ENCODE measurements around the gene RFX8.

The RFX8 gene

GRCh38 chr2:101500180-101500579, 25.3 kb upstream of the RFX8 start:
- H3F3A ChIP-seq (ENCODE audit: insufficient read depth): no peaks in the 10 kb centered on the region
- H3K79me2 ChIP-seq (ENCODE audit: insufficient read depth, low read length): no peaks in the 10 kb centered on the region
- no peaks in the 10 kb centered on the region for H3K36me3 ChIP-seq (ENCODE audit: low read length)
- TF ChIP-seq EZH2phosphoT487 (conservative IDR thresholded peaks at IDR 0.05; ENCODE audit: low read length): no peak
- TF ChIP-seq, protein P1, sequence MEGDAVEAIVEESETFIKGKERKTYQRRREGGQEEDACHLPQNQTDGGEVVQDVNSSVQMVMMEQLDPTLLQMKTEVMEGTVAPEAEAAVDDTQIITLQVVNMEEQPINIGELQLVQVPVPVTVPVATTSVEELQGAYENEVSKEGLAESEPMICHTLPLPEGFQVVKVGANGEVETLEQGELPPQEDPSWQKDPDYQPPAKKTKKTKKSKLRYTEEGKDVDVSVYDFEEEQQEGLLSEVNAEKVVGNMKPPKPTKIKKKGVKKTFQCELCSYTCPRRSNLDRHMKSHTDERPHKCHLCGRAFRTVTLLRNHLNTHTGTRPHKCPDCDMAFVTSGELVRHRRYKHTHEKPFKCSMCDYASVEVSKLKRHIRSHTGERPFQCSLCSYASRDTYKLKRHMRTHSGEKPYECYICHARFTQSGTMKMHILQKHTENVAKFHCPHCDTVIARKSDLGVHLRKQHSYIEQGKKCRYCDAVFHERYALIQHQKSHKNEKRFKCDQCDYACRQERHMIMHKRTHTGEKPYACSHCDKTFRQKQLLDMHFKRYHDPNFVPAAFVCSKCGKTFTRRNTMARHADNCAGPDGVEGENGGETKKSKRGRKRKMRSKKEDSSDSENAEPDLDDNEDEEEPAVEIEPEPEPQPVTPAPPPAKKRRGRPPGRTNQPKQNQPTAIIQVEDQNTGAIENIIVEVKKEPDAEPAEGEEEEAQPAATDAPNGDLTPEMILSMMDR (IDR thresholded peaks at IDR 0.05; ENCODE audit: insufficient read depth, low read length, poor library complexity, severe bottlenecking): no peak
- no peak overlapping the region for H3K27ac ChIP-seq (ENCODE audit: low read depth, low read length)
- no peaks in the 10 kb centered on the region for H3K9me2 ChIP-seq (replicated peaks; ENCODE audit: insufficient read depth, low read length)
- no peak overlapping the region for H2AFZ ChIP-seq (ENCODE audit: low read depth, low read length, severe bottlenecking)
- no peaks in the 10 kb centered on the region for H4K20me1 ChIP-seq (ENCODE audit: low read depth, low read length)
- H3K4me3 ChIP-seq (ENCODE audit: insufficient read depth, low read length, poor library complexity, severe bottlenecking): no peak overlapping the region
- H3K4me2 ChIP-seq (ENCODE audit: low read depth, low read length, poor library complexity, severe bottlenecking): no peak overlapping the region
- no peaks in the 10 kb centered on the region for H3K27me3 ChIP-seq (ENCODE audit: low read length)
- no peaks in the 10 kb centered on the region for H3K9me3 ChIP-seq (ENCODE audit: insufficient read depth, low read length)
- H3K9ac ChIP-seq (ENCODE audit: low read length): no peak overlapping the region

- Histone ChIP-seq H4K20me1 (ENCODE audit: low read depth, low read length) (no peaks in the 10 kb centered on the region), H3K27ac (ENCODE audit: low read depth, low read length) (no peak overlapping the region), H3K9ac (ENCODE audit: low read length) (no peak overlapping the region), H3K4me3 (ENCODE audit: insufficient read depth, low read length, poor library complexity, severe bottlenecking) (no peak overlapping the region), H3K27me3 (ENCODE audit: low read length) (no peaks in the 10 kb centered on the region), H3K9me3 (ENCODE audit: insufficient read depth, low read length) (no peaks in the 10 kb centered on the region), H3K36me3 (ENCODE audit: low read length) (no peaks in the 10 kb centered on the region), H3K9me2 (replicated peaks; ENCODE audit: insufficient read depth, low read length) (no peaks in the 10 kb centered on the region), H3F3A (ENCODE audit: insufficient read depth) (no peaks in the 10 kb centered on the region), H3K4me2 (ENCODE audit: low read depth, low read length, poor library complexity, severe bottlenecking) (no peak overlapping the region), H3K79me2 (ENCODE audit: insufficient read depth, low read length) (no peaks in the 10 kb centered on the region), H2AFZ (ENCODE audit: low read depth, low read length, severe bottlenecking) (no peak overlapping the region)
- no peak for TF ChIP-seq EZH2phosphoT487 (conservative IDR thresholded peaks at IDR 0.05; ENCODE audit: low read length)
- TF ChIP-seq, protein P1 (IDR thresholded peaks at IDR 0.05; ENCODE audit: insufficient read depth, low read length, poor library complexity, severe bottlenecking): no peak
These were observed 21.4 kb upstream of the RFX8 start for GRCh38 chr2:101496279-101496678.

GRCh38 chr2:101492936-101493473, 18.1 kb upstream of the RFX8 start:
- Histone ChIP-seq H3K36me3 (ENCODE audit: low read length) (no peaks in the 10 kb centered on the region), H3K27me3 (ENCODE audit: low read length) (no peaks in the 10 kb centered on the region), H3K79me2 (ENCODE audit: insufficient read depth, low read length) (no peaks in the 10 kb centered on the region), H3K27ac (ENCODE audit: low read depth, low read length) (no peak overlapping the region), H3K4me2 (ENCODE audit: low read depth, low read length, poor library complexity, severe bottlenecking) (no peak overlapping the region), H2AFZ (ENCODE audit: low read depth, low read length, severe bottlenecking) (no peak overlapping the region), H3K4me3 (ENCODE audit: insufficient read depth, low read length, poor library complexity, severe bottlenecking) (no peak overlapping the region), H4K20me1 (ENCODE audit: low read depth, low read length) (no peaks in the 10 kb centered on the region), H3K9me3 (ENCODE audit: insufficient read depth, low read length) (no peaks in the 10 kb centered on the region), H3K9me2 (replicated peaks; ENCODE audit: insufficient read depth, low read length) (no peaks in the 10 kb centered on the region), H3F3A (ENCODE audit: insufficient read depth) (no peaks in the 10 kb centered on the region), H3K9ac (ENCODE audit: low read length) (no peak overlapping the region)
- no peak for TF ChIP-seq EZH2phosphoT487 (conservative IDR thresholded peaks at IDR 0.05; ENCODE audit: low read length)
- TF ChIP-seq, protein P1 (IDR thresholded peaks at IDR 0.05; ENCODE audit: insufficient read depth, low read length, poor library complexity, severe bottlenecking): no peak

Data from SU-DHL-6 (cell line).